K562 (cell line): ENCODE data around the gene PSMD1. TPM values are rescaled to one million over a fixed set of nuclear protein-coding genes. Genes with fewer than 3 reads are reported as not detected.

Experiments used
- ATAC-seq: fragments of 200-7000 bp; cut with Tn5 transposase; 3 replicates; pipeline ENCODE4 v1.9.1; 2020; ENCODE audit warnings: moderate library complexity
- BruUV-seq: library from RNA; stranded (reverse); fragments of 400-500 nt; replicated peaks from 2 replicates; lab custom pipeline; 2021; lab: Mats Ljungman, UMichigan
- CTCF ChIA-PET: fragments of 300-600 bp; formaldehyde crosslinking; extraction: SDS; loops from one replicate; lab custom pipeline; 2021; ENCODE audit warnings: low intra/inter-chr PET ratio; lab: Yijun Ruan, JAX
- POLR2A ChIA-PET: fragments of 300-600, 350-650 bp; sonication (Branson Sonifier 250); formaldehyde crosslinking; extraction: SDS; loops from one replicate; lab custom pipeline; 2021; ENCODE audit warnings: antibody characterized with exemption, inconsistent platforms; lab: Yijun Ruan, JAX
- DNase-seq, 4 experiments: peaks; one replicate each; pipeline versions ENCODE4 v3.0.0 to v3.0.0-alpha.2; 2011 to 2018; ENCODE audit warnings: low spot score in 3 of 4, mixed read lengths in 3 of 4; ENCODE audit errors: extremely low read depth in 1 of 4
- FAIRE-seq: peaks from 2 replicates; lab custom pipeline; 2011; peaks lifted over from hg19 to GRCh38; lab: Jason Lieb, UNC
- H2AFZ ChIP-seq: 2 replicates; pipeline ENCODE4 v1.6.0; 2011; ENCODE audit warnings: low read depth, low read length, control low read depth, inconsistent platforms
- H3K27ac ChIP-seq: fragments of 200-600 bp; 3 replicates; pipeline ENCODE4 v1.8.0; 2011; ENCODE audit warnings: low read depth, mild to moderate bottlenecking, control low read depth, inconsistent platforms, low read length, moderate library complexity, mixed read lengths; ENCODE audit errors: extremely low read depth
- H3K27me3 ChIP-seq, 2 experiments: fragments of 300-600 bp in 1 of 2; 2 replicates in 1 of 2; 3 replicates in 1 of 2; pipeline versions ENCODE4 v1.6.0 to v1.8.0; 2011; ENCODE audit warnings: inconsistent platforms in 2 of 2, low read length in 2 of 2, mild to moderate bottlenecking in 1 of 2, mixed read lengths in 1 of 2, moderate library complexity in 1 of 2; ENCODE audit not compliant: control insufficient read depth in 2 of 2, insufficient read depth in 2 of 2
- H3K36me3 ChIP-seq: fragments of 300-600 bp; 3 replicates; pipeline ENCODE4 v1.8.0; 2011; ENCODE audit warnings: mild to moderate bottlenecking, low read length, inconsistent platforms; ENCODE audit not compliant: control insufficient read depth, insufficient read depth
- H3K4me1 ChIP-seq, 2 experiments: fragments of 200-600 bp in 1 of 2; replicated peaks in 1 of 2; 2 replicates in 1 of 2; 3 replicates in 1 of 2; pipeline versions ENCODE4 v1.5.1 to v1.8.0; 2011; ENCODE audit warnings: inconsistent platforms in 2 of 2, low read length in 2 of 2, mild to moderate bottlenecking in 1 of 2, mixed read lengths in 1 of 2, moderate library complexity in 1 of 2; ENCODE audit not compliant: control insufficient read depth in 2 of 2, insufficient read depth in 2 of 2
- H3K4me2 ChIP-seq: 2 replicates; pipeline ENCODE4 v1.6.1; 2011; ENCODE audit warnings: low read length, control low read depth, inconsistent platforms, mixed read lengths; ENCODE audit not compliant: insufficient read depth
- H3K4me3 ChIP-seq: fragments of 200-600 bp; sonication (generic), shearing (Covaris generic); 2 replicates; pipeline ENCODE4 v1.5.1; 2016; ENCODE audit warnings: control low read depth, inconsistent platforms
- H3K79me2 ChIP-seq: fragments of 200-600 bp; 3 replicates; pipeline ENCODE4 v1.8.0; 2011; ENCODE audit warnings: low read length, inconsistent platforms; ENCODE audit not compliant: control insufficient read depth, insufficient read depth
- H3K9ac ChIP-seq, 2 experiments: 2 replicates each; pipeline versions ENCODE4 v1.6.0 to v1.6.1; 2011; ENCODE audit warnings: low read depth in 2 of 2, low read length in 2 of 2, control low read depth in 1 of 2, inconsistent platforms in 1 of 2, mild to moderate bottlenecking in 1 of 2, mixed read lengths in 1 of 2; ENCODE audit not compliant: insufficient read depth in 1 of 2
- H3K9me1 ChIP-seq: one replicate; pipeline ENCODE4 v1.6.0; 2011; ENCODE audit warnings: inconsistent platforms, mild to moderate bottlenecking, low read length, moderate library complexity; ENCODE audit not compliant: control insufficient read depth, insufficient read depth
- H3K9me3 ChIP-seq: replicated peaks from 2 replicates; pipeline ENCODE4 v1.5.1; 2011; ENCODE audit warnings: low read depth, low read length, inconsistent platforms; ENCODE audit not compliant: control insufficient read depth, insufficient read depth
- H4K20me1 ChIP-seq: replicated peaks from 2 replicates; pipeline ENCODE4 v1.6.1; 2011; ENCODE audit warnings: low read length, inconsistent platforms, mixed read lengths; ENCODE audit not compliant: control insufficient read depth, insufficient read depth
- ARID3B ChIP-seq: fragments of 250-450 bp; sonication (Bioruptor Pico); IDR thresholded peaks from 2 replicates; pipeline ENCODE4 v1.4.0; 2020; ENCODE audit warnings: borderline replicate concordance
- BMI1 ChIP-seq: fragments of 150-350 bp; IDR thresholded peaks from 2 replicates; pipeline ENCODE4 v1.6.1; 2014; ENCODE audit warnings: low read length
- CBX1 ChIP-seq: sonication (generic); IDR thresholded peaks from 2 replicates; pipeline ENCODE4 v1.6.1; 2016; ENCODE audit warnings: antibody characterized with exemption, low read depth, mild to moderate bottlenecking
- FOXJ2 ChIP-seq: fragments of 200-800 bp; sonication (Bioruptor generic); IDR thresholded peaks from 2 replicates; pipeline ENCODE4 v1.6.1; 2016; ENCODE audit warnings: missing genetic modification characterization, missing compliant biosample characterization
- GTF2E2 ChIP-seq: fragments of 200-800 bp; sonication (Bioruptor generic); IDR thresholded peaks from 2 replicates; pipeline ENCODE4 v1.6.1; 2016; ENCODE audit warnings: missing genetic modification characterization, missing compliant biosample characterization
- HMG20A ChIP-seq: fragments of 450-650 bp; formaldehyde crosslinking; conservative IDR thresholded peaks from 2 replicates; pipeline ENCODE4 v1.4.0; 2020; ENCODE audit warnings: mild to moderate bottlenecking, mixed read lengths
- HNRNPUL1 ChIP-seq: fragments of 200-400 bp; formaldehyde crosslinking; IDR thresholded peaks from 2 replicates; pipeline ENCODE4 v1.6.1; 2017; ENCODE audit warnings: low read length
- PCBP2 ChIP-seq: fragments of 200-400 bp; formaldehyde crosslinking; IDR thresholded peaks from 2 replicates; pipeline ENCODE4 v1.6.1; 2018; ENCODE audit warnings: low read length, low read depth, mild to moderate bottlenecking, moderate library complexity; ENCODE audit not compliant: poor library complexity, severe bottlenecking
- SMARCB1 ChIP-seq: IDR thresholded peaks from 2 replicates; pipeline ENCODE4 v1.6.1; 2011; ENCODE audit warnings: improper control_type of control experiment, low read depth; ENCODE audit not compliant: insufficient read length
- SRSF1 ChIP-seq: fragments of 200-400 bp; formaldehyde crosslinking; IDR thresholded peaks from 2 replicates; pipeline ENCODE4 v1.6.1; 2017; ENCODE audit warnings: mild to moderate bottlenecking, low read depth, low read length, moderate library complexity
- TAF9B ChIP-seq: fragments of 450-650 bp; IDR thresholded peaks from 2 replicates; pipeline ENCODE4 v1.6.1; 2018; ENCODE audit warnings: mild to moderate bottlenecking; ENCODE audit not compliant: partially characterized antibody
- TCF7L2 ChIP-seq: fragments of 150-350 bp; IDR thresholded peaks from 2 replicates; pipeline ENCODE4 v1.6.1; 2016; ENCODE audit warnings: low read depth, mild to moderate bottlenecking, low read length, moderate library complexity
- TEAD4 ChIP-seq, 2 experiments: sonication (generic) in 1 of 2; formaldehyde crosslinking in 1 of 2; IDR thresholded peaks; 2 replicates each; pipeline versions ENCODE4 v1.6.1 to v1.8.0; 2012 to 2022; ENCODE audit warnings: borderline replicate concordance in 1 of 2, inconsistent platforms in 1 of 2, low read length in 1 of 2, mild to moderate bottlenecking in 1 of 2, missing genetic modification reagents in 1 of 2
- ZFP91 ChIP-seq: sonication (generic); formaldehyde crosslinking; IDR thresholded peaks from 2 replicates; pipeline ENCODE4 v1.8.0; 2022; ENCODE audit warnings: mild to moderate bottlenecking, missing genetic modification reagents
- WGBS: fragments of 100-300 bp; shearing (Covaris generic); methylation state at CpG from one replicate; pipeline ENCODE4 v1.1.6; 2016; ENCODE audit warnings: low coverage, mixed read lengths; ENCODE audit not compliant: insufficient coverage; ENCODE audit errors: missing lambda C conversion rate; 5-methylcytosine and 5-hydroxymethylcytosine counted together
- in situ Hi-C: fragments of 300-500 bp; cut with MboI; formaldehyde crosslinking; loops from 4 replicates; pipeline ENCODE4 v1.15.0; 2018; ENCODE audit warnings: inconsistent platforms, mixed read lengths
- intact Hi-C: fragments of 100-400 bp; cut with micrococcal nuclease; formaldehyde crosslinking; loops from 2 replicates; pipeline ENCODE4 v1.14.2; 2022
- polyA plus RNA-seq, 8 experiments: library from polyadenylated mRNA; depleted of rRNA in 4 of 8; stranded (reverse) in 5 of 8; unstranded in 3 of 8; fragments of >200 nt; fragmentation: Nextera tagmentation in 2 of 8; fragmentation: Illumina TruSeq in 1 of 8; extraction: Ambion mirVana in 2 of 8; extraction: Trizol in 1 of 8; gene quantifications; 2 replicates each; pipeline versions ENCODE4 v1.2.1 to v1.2.3, GENCODE V29; 2011 to 2014; ENCODE audit warnings: inconsistent platforms in 1 of 8, missing spikeins in 1 of 8
- total RNA-seq, 7 experiments: library from RNA; depleted of rRNA in 6 of 7; stranded (reverse); fragments of >200 nt in 6 of 7; fragmentation: Illumina TruSeq in 2 of 7; extraction: Trizol in 2 of 7; gene quantifications; 2 replicates each; pipeline versions ENCODE4 v1.2.1 to v1.2.3, GENCODE V29; 2011 to 2021; ENCODE audit warnings: low replicate concordance in 1 of 7

Gene PSMD1
- total and polyA plus RNA-seq, 9 of the 15 experiments (the other 6 are each of a cell fraction or from before 2014, with no cell fraction given), result 100 to 257 (median 147) TPM

GRCh38 chr2:231062776-231063175 is 6.1 kb downstream of the PSMD1 start (continued):
- no peak for TF ChIP-seq PCBP2
- TF ChIP-seq ARID3B (CRISPR knock-in tag), result no peak
- TF ChIP-seq TCF7L2, result no peak

GRCh38 chr2:231063347-231063746 is 6.7 kb downstream of the PSMD1 start:
- DNase-seq (no peak), ATAC-seq (no peak), FAIRE-seq (no peak)
- no peaks in the 10 kb centered on the region for H3K27me3 ChIP-seq
- ChIA-PET CTCF (no interaction called here), POLR2A (no interaction called here)
- peaks cover 90% of the 10 kb centered on the region for H3K36me3 ChIP-seq
- H3K9me3 ChIP-seq, result no peaks in the 10 kb centered on the region
- no peak for TF ChIP-seq FOXJ2
- TF ChIP-seq SMARCB1, result no peak
- no peak for TF ChIP-seq SRSF1
- TF ChIP-seq BMI1, result no peak
- TF ChIP-seq TEAD4 (IDR thresholded peaks at IDR 0.05; ENCODE audit: low read length), result no peak
- no peak for TF ChIP-seq TEAD4 (CRISPR knock-in tag; IDR thresholded peaks at IDR 0.05; ENCODE audit: borderline replicate concordance)
- no peak for TF ChIP-seq HNRNPUL1
- no peak for TF ChIP-seq TAF9B
- no peak for TF ChIP-seq CBX1
- no peak for TF ChIP-seq GTF2E2 (tag)
- no peak for TF ChIP-seq HMG20A (CRISPR knock-in tag)
- TF ChIP-seq ZFP91 (CRISPR knock-in tag), result no peak
- 0 out of 2 replicates have a peak, but pooled peaks cover 11% of the 10 kb centered on the region for H4K20me1 ChIP-seq
- no peak overlapping the region for H3K27ac ChIP-seq
- no peak overlapping the region for H3K9ac ChIP-seq
- H3K4me3 ChIP-seq, result no peak overlapping the region
- WGBS, result 100% methylated on average over 1 of the region's 1 CpG
- BruUV-seq, result no TSS peak
- H3K9me1 ChIP-seq, result no peaks in the 10 kb centered on the region
- intact Hi-C loops (no loop called here), in situ Hi-C loops (no loop called here)
- peaks cover 0 to 11% of the 10 kb centered on the region in 2 experiments; a peak in 2 of 5 replicates for H3K4me1 ChIP-seq
- H3K4me2 ChIP-seq, result no peak overlapping the region
- H2AFZ ChIP-seq, result no peak overlapping the region
- H3K79me2 ChIP-seq, result peaks cover 43% of the 10 kb centered on the region
